HG03469 (cell line): Measurements from ENCODE around the gene ZFP2.
"Not testable (repeated sequence)": the region's sequence is repeated elsewhere in the genome, so short reads cannot be mapped to it uniquely, and the experiment has no call there.

ENCODE experiments used
- ATAC-seq: cut with Tn5 transposase; IDR thresholded peaks from one replicate; pipeline ENCODE4 v1.9.1; 2021; ENCODE audit warnings: mild to moderate bottlenecking, moderate library complexity, moderate number of reproducible peaks; ENCODE audit not compliant: unreplicated experiment

Gene ZFP2

DNA sequence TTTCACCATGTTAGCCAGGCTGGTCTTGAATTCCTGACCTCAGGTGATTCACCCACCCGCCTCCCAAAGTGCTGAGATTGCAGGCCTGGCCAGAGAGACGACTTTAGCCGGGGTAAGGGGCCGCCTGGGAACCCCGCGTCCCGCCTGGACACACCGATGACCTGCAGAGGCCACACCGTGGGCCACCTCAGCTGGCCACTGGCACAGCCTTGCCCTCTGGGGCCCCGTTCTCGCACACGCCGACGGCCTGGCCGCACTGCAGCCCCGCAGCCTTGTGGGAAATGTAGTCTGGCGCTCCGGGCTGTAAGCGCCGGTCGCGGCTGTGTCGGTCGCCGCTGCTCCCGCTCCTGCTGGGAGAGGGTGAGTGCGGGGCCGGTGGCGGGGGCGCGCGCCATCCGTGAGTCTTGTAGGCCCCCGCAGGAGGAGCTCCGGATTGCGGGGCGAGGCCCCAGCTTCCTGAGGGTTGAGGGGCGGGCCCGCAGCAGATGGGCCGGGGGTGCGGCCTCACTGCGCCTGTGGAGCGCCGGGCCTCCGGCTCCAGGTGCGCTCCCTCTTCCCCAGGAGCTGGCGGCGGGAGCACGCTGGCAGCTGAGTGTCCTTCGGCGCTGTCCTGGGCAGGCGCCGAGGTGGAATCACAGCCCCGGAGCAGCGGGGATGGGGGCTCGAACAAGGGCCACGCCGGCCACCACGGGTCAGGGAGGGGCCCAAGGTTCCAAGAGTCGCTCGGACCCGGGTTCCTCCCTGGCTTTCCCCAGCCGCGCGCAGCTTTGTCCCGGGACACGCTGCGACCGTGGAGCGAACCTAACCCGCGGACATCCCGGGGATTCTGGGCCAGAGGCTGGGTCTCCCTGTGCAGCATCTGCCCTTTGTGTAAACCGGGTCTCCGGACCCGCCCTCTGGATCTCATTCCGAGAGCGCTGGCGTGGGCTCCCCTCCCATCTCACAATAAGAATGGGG, at the start of gene ZFP2:
TSS of gene ZFP2 (plus strand) at position 299 of the 957 bp plus-strand sequence. CDS start 35,401 bp downstream, outside the sequence.
- no peak for ATAC-seq

DNA sequence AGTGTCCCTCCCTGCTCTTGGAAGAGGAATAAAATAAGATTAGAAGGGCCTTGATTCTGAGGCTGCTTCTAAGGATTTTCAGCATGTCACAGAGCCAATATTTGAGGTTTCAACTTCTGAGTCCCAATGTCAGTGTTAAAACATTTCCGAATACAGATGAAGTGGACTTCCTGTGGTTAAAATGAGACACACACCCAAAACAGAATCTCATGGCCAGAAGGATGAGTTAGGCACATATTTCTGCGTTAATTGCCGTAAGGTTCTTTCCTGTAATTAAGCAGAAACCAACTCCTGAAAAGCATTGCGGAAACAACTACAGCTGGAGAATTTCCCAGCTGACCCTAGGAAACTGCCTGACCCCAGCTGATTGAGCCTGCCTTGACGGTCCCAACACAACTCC, 46.4 kb upstream of the ZFP2 start:
- no peak for ATAC-seq

GRCh38 chr5:178851951-178852350, 43.8 kb upstream of the ZFP2 start:
- ATAC-seq, result no peak

- no peak for ATAC-seq
These were observed 41.4 kb upstream of the ZFP2 start for GRCh38 chr5:178854284-178854683.

- ATAC-seq, result peak; percentile 99
These were observed 35.8 kb upstream of the ZFP2 start, which contains the start of gene ZNF354B for GRCh38 chr5:178859625-178860521. Gene ZNF354B (plus strand): TSS chr5:178859953. CDS start chr5:178861048, 1,095 bp downstream.

GRCh38 chr5:178860615-178861014, 35.1 kb upstream of the ZFP2 start:
- not testable (repeated sequence) for ATAC-seq

DNA sequence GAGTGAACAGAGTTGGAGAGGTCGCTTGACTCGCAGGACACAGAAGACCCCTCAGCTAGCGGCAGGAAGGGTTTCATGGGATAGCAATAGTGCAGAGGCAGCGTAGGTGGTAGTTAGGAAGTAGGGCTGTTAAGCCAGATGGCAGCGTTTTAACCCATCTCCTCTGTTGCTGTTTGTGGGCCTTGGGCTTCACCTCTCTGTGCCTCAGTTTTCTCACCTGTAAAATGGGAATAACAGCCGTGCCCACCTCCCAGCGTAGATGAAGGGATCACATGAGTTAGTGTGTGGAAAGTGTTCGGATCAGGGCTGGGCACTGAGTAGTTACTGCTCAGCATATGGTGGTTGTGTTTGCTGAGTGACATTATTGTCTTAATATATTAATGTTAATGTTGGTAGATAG, 34.1 kb upstream of the ZFP2 start:
- ATAC-seq, result no peak

DNA sequence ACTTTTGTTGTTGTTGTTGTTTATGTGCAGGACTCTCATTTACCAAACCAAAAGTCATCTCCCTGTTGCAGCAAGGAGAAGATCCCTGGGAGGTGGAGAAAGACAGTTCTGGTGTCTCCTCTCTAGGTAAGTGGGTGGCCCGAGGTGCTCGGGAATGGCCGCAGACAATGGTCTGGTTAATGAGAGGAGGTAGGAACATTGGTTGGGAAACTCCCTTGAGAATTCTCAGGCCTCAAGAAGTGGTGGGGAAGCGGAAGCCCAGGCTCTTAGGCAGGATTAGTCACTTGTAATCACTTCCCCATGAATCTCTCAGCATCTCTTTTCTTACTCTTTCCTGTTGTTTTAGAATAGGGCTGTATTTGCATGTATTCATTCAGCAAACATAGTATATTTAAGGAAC, 28.8 kb upstream of the ZFP2 start:
- ATAC-seq, result no peak

GRCh38 chr5:178869577-178869976, 26.1 kb upstream of the ZFP2 start:
- no peak for ATAC-seq

DNA sequence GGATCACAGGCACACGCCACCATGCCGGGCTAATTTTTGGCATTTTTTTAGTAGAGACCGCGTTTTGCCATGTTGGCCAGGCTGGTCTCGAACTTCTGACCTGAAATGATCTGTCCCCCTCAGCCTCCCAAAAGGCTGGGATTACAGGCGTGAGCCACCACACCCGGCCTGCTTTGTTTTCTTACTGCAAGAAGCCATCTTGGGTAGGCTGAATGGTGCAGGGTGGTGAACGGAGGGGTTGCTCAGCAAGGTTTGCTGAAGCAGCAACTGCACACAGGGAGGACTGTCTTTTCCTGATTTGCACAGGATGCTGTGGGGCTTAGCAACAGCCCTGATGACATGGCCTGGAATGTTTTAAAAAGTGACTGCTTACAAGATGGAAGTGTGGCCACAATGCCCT, 25.3 kb upstream of the ZFP2 start:
- no peak for ATAC-seq

DNA sequence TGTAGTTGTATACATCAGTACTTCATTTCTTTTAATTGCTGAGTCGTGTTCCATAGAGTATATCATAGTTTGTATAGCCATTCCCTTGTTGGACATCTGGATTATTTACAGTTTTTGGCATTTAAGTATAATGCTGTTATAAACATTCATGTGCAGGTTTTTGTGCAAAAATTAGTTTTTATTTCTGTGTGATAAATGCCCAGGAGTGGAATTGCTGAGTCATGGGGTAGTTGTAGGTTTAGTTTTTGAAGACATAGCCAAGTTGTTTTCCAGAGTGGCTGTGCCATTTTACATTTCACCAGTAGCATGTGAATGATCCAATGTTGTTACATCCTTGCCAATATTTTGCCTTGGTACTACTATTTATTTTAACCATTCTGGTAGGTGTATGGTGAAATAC, 23.4 kb upstream of the ZFP2 start:
- no peak for ATAC-seq

DNA sequence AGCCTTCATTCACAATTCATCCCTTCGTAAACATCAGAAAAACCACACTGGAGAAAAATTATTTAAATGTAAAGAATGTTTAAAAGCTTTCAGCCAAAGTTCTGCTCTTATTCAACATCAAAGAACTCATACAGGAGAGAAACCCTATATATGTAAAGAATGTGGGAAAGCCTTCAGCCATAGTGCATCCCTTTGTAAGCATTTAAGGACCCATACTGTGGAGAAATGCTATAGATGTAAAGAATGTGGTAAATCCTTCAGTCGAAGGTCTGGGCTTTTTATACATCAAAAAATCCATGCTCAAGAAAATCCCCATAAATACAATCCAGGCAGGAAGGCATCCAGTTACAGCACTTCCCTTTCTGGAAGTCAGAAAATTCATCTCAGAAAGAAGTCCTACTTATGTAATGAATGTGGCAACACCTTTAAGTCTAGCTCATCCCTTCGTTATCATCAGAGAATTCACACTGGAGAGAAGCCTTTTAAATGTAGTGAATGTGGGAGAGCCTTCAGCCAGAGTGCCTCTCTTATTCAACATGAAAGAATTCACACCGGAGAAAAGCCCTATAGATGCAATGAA, 12.5 kb upstream of the ZFP2 start:
- not testable (repeated sequence) for ATAC-seq

DNA sequence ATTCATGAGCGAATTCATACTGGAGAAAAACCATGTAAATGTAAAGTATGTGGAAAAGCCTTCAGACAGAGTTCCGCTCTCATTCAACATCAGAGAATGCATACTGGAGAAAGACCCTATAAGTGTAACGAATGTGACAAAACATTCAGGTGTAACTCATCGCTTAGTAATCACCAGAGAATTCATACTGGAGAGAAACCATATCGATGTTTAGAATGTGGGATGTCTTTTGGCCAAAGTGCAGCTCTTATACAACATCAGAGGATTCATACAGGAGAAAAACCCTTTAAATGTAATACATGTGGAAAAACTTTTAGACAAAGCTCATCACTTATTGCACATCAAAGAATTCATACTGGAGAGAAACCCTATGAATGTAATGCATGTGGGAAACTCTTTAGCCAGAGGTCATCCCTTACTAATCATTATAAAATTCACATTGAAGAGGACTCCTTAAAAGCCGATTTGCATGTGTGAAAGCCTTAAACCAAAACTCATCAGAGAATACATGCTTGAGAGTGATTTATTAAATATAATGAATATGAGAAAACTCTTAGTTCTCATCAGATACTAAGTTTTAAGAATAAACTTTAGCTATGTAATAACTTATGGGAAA, 11.8 kb upstream of the ZFP2 start:
- ATAC-seq, result no peak

DNA sequence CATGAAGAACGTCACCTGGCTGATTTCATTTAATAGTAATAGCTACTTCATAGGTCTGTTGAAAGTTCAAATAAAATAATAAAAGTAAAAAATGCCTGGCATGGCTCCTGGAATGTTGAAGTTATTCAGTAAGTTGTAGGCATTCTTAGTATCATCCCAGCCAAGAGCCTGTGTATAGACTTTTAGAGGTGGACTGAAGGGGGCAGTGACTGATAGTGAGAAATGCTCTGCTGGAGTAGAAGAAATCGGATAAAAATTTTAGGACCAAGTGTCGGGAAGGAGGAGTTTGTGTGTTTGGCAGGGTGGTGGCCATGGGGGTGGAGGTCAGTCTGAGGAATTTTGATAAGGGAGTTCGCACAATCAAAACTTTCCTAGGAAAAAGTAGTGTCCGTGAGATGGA, 3.6 kb downstream of the ZFP2 start:
- no peak for ATAC-seq

- no peak for ATAC-seq
These were observed 7.1 kb downstream of the ZFP2 start for GRCh38 chr5:178902849-178903248.

- ATAC-seq, result no peak
These were observed 36.4 kb downstream of the ZFP2 start for GRCh38 chr5:178931846-178932760.

GRCh38 chr5:178940569-178941360, 45.1 kb downstream of the ZFP2 start, which contains the start of gene ZNF454:
Gene ZNF454 (plus strand): TSS chr5:178941198. CDS start chr5:178942792, 1,594 bp downstream.
- ATAC-seq, result no peak

DNA sequence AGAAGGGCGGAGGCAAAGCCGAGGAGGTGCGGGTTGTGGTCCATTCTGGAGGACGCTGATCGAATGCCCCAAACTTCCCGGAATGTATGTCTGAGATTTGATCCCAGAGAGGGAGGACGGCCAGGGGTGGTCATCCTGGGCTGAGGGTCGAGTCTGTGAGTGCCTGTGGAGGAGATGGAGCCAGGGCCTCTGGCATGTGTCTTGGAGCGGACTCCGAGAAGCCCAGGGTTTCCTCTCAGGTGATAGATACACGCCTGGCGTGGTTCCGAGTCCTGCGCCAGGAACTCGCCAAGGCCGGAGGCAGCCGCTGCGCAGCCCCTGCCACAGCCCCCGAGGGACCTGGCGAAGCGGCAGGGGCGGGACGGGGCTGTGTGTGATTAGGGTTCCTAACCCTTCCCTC, 45.6 kb downstream of the ZFP2 start:
- ATAC-seq, result no peak
